OCI-LY3 (cell line): Measurements from ENCODE around the gene ACLY.

Source experiments
- CTCF ChIP-seq: fragments of 200-600, 300-600 bp; sonication (generic); IDR thresholded peaks from 2 replicates; pipeline ENCODE4 v1.5.1; 2014; ENCODE audit warnings: antibody characterized with exemption, low read length, low read depth
- EZH2phosphoT487 ChIP-seq: fragments of 200-600 bp; shearing (Covaris generic); IDR thresholded peaks from 2 replicates; pipeline ENCODE4 v1.6.1; 2018; ENCODE audit warnings: antibody characterized with exemption, mixed run types, low read depth

GRCh38 chr17:41919165-41919817, 540 bp upstream of the ACLY start:
- TF ChIP-seq CTCF: no peak
- TF ChIP-seq EZH2phosphoT487: no peak
